HG02610 (cell line): ENCODE data around the gene ALDH9A1.
A peak's percentile ranks its signal among the peaks of the same experiment; 100 is the strongest.
"Not testable (repeated sequence)": the region's sequence is repeated elsewhere in the genome, so short reads cannot be mapped to it uniquely, and the experiment has no call there.

ENCODE experiments used
- ATAC-seq: cut with Tn5 transposase; IDR thresholded peaks from one replicate; pipeline ENCODE4 v1.9.1; 2021; ENCODE audit warnings: mild to moderate bottlenecking, moderate library complexity; ENCODE audit not compliant: unreplicated experiment

ALDH9A1 gene

DNA sequence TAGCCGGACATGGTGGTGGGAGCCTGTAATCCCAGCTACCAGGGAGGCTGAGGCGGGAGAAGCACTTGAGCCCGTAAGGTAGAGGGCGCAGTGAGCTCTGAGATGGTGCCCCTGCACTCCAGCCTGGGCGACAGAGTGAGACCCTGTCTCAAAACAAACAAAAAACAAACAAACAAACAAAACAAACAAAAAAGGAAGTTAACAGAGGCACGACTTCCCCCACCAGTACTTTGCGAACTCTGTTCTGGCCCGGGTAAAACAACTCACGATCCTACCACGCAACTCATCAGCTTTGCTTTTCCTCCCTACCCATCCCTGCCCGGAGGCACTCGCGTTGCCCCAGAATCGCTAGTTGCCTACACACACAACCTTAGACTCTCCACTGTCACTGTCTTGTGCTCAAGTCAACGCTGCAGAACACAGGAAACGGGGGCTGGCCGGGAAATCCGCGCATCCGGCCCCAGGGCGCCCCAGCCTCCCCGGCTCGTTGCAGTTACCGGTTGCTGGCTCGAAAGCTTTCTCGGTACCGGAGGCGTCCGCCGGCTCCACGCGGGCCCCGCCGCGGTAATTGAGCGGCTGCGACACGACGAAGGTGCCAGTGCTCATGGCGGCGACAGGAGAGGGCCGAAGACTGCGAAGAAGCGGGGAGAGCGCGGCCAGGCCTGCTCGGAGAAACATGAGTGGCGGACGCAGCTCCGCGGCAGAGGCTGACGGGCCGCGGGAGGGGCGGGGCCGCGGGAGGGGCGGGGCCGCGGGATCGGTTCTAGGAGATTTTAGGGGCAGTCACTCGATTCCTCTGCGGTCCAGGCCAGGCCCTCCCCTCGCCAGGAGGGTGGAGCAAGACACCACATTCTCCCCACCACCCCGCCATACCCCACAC, at the start of gene ALDH9A1:
Gene ALDH9A1 (minus strand): TSS at position 682 of the 880 bp plus-strand sequence. CDS start 4 bp downstream, at position 678.
- peak; percentile 90 for ATAC-seq

DNA sequence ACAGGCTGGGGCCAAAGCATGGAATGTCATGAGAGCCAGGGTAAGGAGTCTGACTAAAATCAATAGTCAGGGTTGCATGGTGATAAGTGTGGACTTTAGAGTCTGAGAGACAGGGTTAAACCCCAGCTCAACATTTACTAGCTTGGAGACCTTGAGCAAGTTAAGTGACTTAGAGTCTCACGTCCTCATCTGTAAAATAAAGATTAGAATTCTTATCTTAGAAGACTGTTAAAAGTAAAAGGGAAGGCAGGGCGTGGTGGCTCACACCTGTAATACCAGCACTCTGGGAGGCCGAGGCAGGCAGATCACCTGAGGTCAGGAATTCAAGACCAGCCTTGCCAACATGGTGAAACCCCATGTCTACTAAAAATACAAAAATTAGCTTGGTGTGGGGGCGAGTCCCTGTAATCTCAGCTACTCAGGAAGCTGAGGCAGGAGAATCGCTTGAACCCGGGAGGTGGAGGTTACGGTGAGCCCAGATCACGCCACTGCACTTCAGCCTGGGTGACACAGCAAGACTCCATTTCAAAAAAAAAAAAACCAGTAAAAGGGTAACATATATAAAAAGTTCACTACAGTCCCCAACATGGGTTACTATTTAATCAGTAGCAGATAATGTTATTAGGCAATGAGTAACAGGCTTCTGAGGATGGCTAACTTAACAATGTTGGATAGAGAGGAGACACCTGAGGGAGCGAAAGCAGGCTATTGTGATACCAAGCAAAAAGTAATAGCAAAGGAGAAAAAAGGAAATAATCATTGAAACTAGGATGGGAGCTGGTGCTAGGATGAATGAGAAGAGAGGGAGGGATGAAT, 49.5 kb upstream of the ALDH9A1 start:
- ATAC-seq: no peak

DNA sequence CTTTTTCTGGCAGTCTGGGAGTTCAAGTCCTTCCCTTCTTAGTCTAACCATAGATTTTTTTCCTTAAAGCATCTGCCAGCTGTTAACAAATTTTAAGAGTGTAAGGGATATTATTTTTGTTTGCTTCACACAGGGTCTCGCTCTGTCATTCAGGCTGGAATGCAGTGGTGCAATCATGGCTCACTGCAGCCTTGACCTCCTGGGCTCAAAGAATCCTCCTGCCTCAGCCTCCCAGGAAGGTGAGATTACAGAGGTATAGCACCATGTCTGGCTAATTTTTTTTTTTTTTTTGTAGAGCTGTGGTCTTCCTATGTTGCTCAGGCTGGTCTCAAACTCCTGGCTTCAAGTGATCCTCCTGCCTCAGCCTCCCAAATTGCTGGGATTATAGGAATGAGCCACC, 46.6 kb upstream of the ALDH9A1 start:
- ATAC-seq: not testable (repeated sequence)

DNA sequence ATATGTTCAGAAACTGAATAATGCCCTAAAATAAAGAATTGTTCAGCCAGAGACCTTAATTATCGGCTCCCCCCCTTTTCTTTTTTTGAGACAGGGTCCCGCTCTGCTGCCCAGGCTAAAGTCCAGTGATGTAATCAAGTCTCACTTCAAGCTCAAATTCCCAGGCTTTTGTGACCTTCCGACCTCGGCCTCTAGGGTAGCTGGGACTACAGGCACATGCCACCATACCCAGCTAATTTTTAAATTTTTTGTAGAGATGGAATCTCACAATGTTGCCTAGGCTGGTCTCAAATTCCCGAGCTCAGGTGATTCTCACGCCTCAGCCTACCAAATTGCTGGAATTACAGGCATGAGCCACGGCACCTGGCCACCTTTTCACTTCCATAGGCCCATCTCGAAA, 43.8 kb upstream of the ALDH9A1 start:
- no peak for ATAC-seq

DNA sequence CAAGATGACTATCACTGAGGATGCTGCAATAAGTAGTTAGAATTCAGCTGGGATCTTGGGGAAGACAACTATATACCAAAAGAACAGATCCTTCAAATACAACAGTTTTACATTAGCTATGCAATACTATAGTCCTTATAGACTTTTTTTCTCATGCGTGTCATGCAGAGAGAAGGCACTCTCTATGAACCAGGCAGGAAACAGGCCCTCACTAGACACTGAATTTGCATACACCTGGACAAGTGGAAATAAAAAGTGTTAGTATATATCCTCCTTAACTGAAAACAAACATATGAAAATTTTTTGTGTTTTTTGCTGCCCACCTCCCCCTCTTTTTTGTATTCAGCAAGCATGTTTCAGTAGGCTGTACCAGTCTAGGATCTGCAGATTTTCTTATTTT, 40.4 kb upstream of the ALDH9A1 start:
- ATAC-seq: peak; percentile 85

DNA sequence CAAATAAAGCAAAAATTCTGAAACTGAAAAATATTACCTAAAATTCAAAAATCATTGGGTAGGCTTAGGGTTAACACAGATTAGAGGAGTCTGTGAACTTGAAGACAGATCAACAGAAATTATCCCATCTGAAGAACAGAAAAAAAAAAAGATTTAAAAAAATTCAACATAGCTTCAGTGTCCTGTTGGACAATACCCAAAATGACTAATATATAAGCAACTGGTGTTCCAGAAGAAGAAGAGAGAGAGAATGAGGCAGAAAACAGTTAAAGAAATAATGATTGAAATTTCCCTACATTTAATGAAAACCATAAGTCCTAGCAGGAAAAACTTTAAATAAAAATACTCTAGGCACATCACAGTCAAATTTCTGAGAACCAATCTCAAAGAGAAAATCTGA, 38.8 kb upstream of the ALDH9A1 start:
- ATAC-seq: no peak

DNA sequence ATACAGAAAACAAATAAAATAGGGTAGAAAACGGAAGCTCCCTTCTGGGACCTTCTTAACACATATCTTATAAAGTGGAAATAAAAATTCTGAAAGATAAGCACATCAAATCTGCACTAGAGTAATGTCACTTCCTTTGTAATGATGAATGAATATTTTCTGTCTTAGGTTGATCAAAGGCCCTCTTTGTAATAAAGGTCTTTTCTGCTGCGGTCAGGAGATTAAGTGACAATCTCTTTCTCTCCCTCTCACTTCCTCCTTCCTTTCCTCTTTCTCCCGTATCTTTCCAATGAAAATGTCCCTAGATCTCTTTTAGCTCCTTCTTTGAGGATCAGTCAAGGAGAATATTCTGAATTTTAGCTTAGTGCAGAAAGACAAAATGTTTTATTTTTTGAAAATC, 36.5 kb upstream of the ALDH9A1 start:
- no peak for ATAC-seq

DNA sequence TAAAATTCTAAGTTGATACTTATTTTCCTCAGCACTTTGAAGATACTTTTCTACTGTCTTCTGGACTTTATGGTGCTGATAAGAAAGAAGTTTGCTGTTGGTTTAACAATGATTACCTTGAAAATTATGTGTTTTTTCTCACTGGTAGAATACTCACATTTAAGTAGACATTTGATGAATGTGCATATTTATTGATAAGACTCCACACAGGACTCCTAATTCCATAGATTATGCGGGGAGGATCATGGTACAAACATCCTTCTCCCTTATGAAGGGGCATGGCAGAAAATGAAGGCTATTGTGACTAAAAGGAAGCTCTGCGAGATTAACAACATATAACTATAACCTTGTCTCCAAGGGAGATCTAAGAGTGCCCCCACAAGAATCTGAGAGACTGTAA, 28.5 kb upstream of the ALDH9A1 start:
- no peak for ATAC-seq

DNA sequence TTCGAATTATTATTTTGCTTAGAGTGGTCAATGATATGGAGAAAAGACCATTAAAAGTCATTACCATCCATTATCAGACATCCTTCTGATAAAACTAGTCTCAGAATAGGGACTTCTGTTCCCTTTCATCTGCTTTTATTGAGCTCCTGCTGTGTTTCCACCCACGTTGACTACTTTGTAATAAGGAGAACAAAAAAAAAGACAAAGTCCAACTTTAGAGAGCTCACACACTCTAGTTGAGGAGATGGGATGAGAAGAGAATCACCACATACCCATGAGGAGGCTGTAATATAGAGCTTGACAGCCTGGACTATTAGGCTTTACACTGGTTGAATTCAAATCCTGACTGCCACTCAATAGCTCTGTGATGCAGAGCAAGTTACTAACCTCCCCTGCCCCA, 27.8 kb upstream of the ALDH9A1 start:
- no peak for ATAC-seq

DNA sequence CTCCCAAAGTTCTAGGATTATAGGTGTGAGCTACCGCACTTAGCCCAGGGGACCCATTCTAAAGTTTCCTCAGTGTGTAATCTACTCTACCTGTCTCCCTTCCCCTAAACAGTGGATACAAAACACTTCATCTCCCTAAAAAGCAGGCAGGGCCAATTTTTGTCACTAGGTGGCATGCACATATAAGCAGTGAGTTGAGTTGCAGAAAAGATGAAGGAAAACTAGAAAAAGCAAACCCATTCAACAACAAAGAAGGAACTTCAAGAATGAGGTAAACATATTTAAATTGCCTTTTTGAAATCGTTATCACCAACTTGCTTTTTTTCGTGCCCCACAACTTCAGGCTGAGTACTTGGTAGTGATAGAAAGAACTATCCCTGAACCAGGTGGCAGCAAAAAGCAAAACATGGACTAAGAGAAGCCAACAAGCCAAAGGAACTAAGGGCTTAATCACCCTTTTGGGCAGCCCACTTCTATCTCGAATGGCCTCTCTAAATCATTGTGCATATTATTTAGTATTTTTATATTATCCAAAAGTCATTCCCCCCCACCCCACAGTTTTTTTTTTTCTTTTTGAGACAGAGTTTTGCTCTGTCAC, 19.7 kb upstream of the ALDH9A1 start:
- ATAC-seq: peak; percentile 38

DNA sequence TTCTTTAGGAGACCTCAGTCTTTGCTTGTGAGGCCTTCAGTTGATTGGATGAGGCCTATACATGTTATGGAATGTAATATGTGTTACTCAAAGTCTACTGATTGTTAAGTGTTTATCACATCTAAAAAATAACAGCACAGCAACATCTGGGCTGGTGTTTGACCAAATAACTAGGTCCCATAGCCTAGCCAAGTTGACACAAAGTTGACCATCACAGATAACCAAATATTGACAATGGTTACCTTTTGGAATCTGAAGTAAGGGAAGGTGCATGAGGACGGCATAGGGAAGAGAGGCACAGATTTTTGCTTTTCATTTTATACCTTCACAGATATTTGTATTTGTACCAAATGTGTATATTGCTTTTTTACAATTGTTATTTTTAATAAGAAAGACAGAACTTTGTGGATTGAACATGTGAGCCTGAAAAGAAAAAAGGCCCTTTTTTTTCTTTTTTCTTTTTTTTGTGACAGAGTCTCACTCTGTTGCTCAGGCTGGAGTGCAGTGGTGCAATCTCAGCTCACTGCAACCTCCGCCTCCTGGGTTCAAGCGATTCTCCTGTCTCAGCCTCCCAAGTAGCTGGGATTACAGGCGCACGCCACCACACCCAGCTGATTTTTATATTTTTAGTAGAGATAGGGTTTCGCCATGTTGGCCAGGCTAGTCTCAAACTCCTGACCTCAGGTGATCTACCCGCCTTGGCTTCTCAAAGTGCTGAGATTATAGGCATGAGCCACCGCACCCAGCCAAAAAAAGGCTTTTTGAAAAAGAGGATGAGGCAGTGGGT, 18.1 kb upstream of the ALDH9A1 start:
- not testable (repeated sequence) for ATAC-seq

DNA sequence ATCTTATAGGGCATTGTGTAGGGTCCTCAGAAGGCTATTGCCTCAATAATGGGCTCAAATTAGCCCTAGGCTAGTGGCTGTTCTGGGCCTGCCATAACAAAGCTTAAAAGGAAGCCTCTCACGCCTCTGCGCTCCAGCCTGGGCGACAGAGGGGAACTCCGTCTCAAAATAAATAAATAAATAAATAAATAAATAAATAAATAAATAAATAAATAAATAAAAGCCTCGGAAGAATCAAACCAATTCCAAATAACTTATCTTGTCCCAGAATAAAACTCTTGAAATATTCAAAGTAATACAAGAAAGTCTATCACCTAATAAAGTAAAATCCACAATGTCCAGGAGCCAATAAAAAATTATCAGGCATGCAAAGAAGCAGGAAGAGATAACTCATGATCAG, 14.4 kb upstream of the ALDH9A1 start:
- no peak for ATAC-seq

DNA sequence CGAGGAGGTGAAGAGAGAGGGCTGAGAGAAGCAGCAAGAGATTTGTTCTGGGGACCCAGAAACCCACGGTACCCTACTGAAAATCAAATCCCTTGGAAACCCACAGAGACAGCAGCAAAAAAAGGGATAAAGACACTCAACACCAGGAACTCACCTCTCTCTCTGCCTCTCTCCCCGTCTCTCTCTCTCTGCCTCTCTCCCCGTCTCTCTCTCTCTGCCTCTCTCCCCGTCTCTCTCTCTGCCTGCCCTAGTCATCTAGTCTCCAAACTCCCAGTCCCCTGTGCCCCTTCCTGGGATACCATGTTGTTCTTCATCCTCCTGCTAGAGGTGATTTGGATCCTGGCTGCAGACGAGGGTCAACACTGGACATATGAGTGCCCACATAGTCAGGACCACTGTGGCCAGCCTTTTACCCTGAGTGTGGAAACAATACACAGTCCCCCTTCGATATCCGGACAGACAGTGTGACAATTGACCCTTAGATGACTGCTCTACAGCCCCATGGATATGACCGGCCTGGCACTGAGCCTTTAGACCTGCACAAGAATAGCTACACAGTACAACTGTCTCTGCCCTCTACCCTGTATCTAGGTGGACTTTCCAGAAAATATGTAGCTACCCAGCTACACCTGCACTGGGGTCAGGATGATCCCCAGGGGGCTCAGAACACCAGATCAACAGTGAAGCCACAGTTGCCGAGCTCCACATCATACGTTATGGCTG, 9.8 kb upstream of the ALDH9A1 start:
- no peak for ATAC-seq

DNA sequence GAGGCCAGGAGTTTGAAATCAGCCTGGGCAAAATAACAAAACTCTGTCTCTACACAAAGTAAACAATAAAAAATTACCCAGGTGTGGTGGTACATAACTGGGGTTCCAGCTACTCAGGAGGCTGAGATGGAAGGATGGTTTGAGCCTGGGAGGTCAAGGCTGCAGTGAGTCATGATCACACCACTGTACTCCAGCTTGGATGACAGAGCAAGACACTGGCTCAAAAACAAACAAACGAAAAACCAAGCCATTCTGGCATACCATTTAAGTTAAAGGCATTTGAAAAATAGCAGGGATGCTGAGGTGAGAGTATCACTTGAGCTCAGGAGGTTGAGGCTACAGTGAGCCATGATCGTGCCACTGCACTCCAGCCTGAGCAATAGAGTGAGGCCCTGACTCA, 5.3 kb upstream of the ALDH9A1 start:
- no peak for ATAC-seq

DNA sequence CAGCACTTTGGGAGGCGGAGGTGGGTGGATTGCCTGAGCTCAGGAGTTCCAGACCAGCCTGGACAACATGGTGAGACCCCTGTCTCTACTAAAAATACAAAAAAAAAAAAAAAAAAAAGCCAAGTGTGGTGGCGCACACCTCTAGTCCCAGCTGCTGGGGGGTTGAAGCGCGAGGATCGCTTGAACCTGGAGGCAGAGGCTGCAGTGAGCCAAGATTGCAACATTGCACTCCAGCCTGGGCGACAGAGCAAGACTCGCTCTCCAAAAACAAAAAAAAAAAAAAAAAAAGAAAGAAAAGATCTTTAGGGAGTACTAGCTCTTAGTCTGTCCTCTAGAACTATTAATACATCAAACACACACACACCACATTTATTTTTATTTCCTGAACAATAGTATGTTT, 3.6 kb upstream of the ALDH9A1 start:
- not testable (repeated sequence) for ATAC-seq

DNA sequence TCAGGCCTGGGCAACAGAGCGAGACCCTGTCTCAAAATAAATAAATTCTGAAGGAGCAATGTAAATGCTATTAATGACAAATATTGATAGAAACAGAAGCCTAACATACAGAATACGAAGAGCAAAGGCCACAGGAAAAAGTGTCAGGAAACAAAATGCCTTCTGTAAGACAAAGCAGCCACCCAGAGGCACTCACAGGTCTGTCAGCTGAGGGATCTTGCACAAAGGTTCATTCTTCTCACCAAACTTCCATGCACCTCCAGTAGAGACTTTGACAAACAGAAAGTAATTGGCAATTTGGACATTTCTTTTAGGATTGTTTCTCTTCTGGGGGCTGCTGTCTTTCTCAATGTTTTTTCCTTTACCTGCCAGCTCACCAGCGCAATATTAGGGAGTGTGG, 1.2 kb upstream of the ALDH9A1 start:
- no peak for ATAC-seq

DNA sequence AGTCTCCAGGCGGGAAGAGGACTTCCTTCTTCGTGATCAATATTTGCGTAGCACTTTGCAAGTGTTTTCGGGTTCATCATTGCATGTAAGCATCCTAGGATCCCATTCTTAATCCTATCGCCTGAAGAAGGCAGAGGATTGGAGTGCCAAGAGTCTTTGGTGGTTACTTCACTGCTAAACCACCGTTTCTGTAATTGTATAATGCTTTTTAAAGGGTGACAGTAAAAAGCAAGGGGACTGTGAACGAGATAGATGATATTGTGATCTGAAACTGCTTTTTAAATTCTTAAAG, 345 bp upstream of the ALDH9A1 start:
- ATAC-seq: no peak

DNA sequence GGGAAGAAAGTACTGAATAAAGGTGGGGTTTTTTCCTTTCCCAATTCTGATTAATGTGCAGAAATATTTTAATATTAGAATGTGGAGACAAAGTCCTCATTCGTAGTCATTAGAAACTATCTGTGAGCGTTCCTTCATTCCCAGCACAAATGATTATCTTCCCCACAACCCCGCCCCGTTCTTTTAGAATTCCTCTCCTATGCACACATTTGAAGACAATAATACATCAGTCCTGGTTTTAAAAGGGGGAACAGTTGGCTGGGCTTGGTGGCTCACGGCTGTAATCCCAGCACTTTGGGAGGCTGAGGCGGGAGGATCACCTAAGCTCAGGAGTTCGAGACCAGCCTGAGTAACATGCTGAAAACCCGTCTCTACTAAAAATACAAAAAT, 876 bp downstream of the ALDH9A1 start:
- no peak for ATAC-seq

DNA sequence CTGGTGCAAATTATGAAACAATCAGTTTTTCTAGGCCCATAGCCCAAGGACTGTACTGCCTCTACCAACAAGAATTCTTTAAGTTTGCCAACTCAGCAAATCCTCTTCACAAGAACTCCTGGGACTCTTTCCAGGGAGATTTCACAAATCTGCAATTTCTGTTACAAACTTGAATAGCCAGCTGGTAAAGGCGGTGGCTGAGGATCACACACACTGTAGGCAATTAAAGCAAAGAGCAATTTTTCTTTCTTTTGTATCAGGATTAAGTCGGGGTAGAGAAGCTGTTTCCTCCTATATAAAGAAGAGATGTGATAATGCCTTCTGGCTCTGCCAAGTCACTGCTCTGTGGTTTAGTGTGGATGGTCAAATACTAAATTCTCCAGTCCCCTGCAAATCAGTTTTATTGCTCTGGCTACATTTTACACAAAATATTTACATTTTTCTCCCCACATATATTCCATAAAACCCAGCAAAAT, 1.7 kb downstream of the ALDH9A1 start:
- no peak for ATAC-seq

DNA sequence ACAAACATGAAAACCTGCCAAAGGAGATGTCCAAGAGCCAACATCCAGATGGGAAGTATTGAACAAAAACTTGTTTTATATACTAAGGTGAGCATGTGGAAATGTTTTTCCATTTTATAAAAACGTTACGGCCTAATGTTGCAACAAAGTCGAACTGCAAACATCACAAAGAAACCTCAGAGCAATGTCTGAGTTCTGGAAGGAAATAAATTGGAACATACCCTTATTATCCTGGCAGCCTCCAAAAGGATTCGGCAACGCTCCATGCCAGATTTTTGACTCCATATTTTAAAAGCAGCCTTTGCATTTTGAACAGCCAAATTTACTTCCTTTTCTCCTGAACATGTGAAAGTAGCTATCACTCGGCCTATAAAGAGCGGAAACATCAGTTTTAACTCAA, 3.3 kb downstream of the ALDH9A1 start:
- no peak for ATAC-seq
